Measurements from ENCODE around the gene PZP. TPM values are rescaled to one million over a fixed set of nuclear protein-coding genes. Genes with fewer than 3 reads are reported as not detected.
"Not testable (repeated sequence)": the region's sequence is repeated elsewhere in the genome, so short reads cannot be mapped to it uniquely, and the experiment has no call there.

The PZP gene
- total RNA-seq (under 1 TPM in 2 of 6 donors, not detected in 4; 0.03 to 0.05 TPM), polyA plus RNA-seq (under 1 TPM in 1 of 2 donors, not detected in 1; 0.38 TPM)

DNA sequence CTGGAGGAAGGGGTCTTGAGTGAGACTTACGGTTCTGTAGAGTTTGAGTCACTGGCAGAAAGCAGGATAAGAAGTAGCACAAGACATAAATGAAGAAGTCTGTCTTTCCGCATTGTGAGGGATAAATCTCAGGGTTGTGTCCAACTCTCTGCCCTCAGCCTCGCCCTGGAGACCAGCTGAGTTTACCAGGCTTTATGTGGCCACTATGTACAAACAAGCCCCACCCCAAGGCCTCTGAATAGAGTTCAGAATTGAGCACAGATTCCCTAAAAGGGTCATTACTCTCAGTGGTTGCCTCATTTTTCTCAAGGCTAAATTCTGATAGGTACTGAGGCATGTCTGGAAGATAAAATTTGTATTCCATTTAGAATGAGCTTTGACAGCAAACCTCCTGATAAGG lies at the start of gene PZP:
Gene PZP (minus strand): TSS at position 167 of the 400 bp plus-strand sequence. CDS start 54 bp downstream, at position 113.
- ATAC-seq, result no peak

DNA sequence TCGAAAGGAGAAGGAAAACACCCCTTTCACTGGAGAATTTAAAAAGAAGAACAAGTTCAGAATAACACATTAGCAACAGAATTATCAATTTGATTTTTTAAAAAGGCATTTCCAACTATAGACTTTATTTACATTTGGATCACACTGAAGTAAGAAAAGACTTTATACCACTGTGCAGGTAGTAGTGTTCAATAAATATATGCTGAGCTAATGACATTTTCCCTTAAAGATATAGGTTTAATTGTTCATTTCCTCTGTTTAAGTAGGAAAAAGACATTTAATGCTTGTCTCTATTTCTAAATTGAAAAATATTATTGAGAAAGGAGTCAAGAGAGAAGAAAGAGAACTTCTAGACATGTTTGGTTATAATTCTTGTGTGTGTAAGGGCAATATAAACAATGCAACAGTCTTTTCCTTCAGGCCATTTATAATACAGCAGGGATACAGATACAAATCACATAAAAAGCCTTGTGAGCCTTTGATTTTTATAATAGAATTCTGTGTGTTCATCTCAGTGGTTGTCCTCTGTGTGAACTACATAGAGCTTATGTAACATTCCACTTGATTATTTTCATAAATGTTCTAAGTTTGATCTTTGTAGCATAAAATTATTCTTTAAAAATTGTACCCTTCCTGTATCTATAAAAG lies 48.7 kb upstream of the PZP start:
- no peak for ATAC-seq
- TF ChIP-seq, protein P1, sequence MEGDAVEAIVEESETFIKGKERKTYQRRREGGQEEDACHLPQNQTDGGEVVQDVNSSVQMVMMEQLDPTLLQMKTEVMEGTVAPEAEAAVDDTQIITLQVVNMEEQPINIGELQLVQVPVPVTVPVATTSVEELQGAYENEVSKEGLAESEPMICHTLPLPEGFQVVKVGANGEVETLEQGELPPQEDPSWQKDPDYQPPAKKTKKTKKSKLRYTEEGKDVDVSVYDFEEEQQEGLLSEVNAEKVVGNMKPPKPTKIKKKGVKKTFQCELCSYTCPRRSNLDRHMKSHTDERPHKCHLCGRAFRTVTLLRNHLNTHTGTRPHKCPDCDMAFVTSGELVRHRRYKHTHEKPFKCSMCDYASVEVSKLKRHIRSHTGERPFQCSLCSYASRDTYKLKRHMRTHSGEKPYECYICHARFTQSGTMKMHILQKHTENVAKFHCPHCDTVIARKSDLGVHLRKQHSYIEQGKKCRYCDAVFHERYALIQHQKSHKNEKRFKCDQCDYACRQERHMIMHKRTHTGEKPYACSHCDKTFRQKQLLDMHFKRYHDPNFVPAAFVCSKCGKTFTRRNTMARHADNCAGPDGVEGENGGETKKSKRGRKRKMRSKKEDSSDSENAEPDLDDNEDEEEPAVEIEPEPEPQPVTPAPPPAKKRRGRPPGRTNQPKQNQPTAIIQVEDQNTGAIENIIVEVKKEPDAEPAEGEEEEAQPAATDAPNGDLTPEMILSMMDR (IDR thresholded peaks at IDR 0.05), result no peak
- Histone ChIP-seq H3K27ac (no peak overlapping the region), H3K4me1 (no peaks in the 10 kb centered on the region), H3K27me3 (no peaks in the 10 kb centered on the region), H3K36me3 (no peaks in the 10 kb centered on the region), H3K9me3 (no peaks in the 10 kb centered on the region), H3K4me3 (no peak overlapping the region)
- no peak for FAIRE-seq
- 70 to 75% methylated on average over 1 of the region's 1 CpG for whole genome bisulfite sequencing, 2 donors
- no peak for DNase-seq
- intact Hi-C loops (cut with DNase I), result no loop called here

More for the DNA sequence above, at the start of gene PZP:
- 89 to 95% methylated on average over 3 of the region's 3 CpGs for WGBS, 2 donors
- TF ChIP-seq, protein P1 (IDR thresholded peaks at IDR 0.05), result no peak
- no peaks in the 10 kb centered on the region for H3K27me3 ChIP-seq
- peaks cover 0 to 8% (median 0%) of the 10 kb centered on the region in 3 donors for H3K4me1 ChIP-seq
- FAIRE-seq (no peak), DNase-seq (no peak)
- intact Hi-C loops (cut with DNase I), result no loop called here
- no peak within 1 kb of the TSS for H3K27ac ChIP-seq
- no peak within 1 kb of the TSS for H3K4me3 ChIP-seq
- H3K9me3 ChIP-seq, result no peaks in the 10 kb centered on the region
- H3K36me3 ChIP-seq, result no peaks in the 10 kb centered on the region

DNA sequence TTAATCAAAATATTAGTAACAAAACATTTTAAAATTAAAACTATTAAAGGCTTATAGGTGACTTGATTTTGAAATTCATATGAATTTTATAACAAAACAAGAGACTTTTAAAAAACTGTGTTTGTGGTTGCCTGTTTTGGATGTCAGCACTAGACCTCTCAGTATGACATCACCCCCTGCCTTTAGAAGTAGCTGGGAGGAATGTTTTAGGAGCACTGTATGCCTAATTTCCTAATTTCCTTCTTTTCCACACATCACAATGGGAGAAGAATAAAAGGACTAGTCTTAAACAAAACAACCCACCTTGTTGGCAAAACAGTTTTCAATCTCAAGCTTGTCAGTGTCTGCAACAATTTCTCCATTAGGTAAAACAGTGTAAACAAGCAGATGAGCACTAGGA lies 48.1 kb upstream of the PZP start:
- ATAC-seq, result no peak

DNA sequence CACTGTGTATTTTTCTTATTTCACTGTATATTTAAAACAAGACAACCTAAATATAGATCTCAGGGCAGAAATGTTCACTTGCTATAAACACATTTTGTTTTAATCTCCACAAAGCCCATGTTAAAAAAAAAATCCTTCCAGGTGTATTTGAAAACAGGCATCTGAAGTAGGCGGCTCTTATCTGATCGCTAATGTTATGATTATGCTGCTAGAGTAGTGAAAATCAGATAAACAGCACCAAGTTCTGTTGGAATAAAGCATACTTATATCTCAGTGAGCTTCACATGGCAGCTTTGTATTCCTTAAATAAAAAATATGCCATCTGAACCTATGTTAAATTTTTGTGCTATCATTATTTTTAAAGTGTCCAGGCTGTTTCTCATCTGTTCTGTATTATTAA lies 47.6 kb upstream of the PZP start:
- no peak overlapping the region for H3K4me3 ChIP-seq
- TF ChIP-seq, protein P1 (IDR thresholded peaks at IDR 0.05), result no peak
- no peaks in the 10 kb centered on the region for H3K36me3 ChIP-seq
- intact Hi-C loops (cut with DNase I), result no loop called here
- no peak overlapping the region for H3K27ac ChIP-seq
- H3K4me1 ChIP-seq, result no peaks in the 10 kb centered on the region
- ATAC-seq, result no peak
- H3K27me3 ChIP-seq, result no peaks in the 10 kb centered on the region
- 51 to 69% methylated on average over 2 of the region's 2 CpGs for WGBS, 2 donors
- no peak for DNase-seq
- FAIRE-seq, result no peak
- H3K9me3 ChIP-seq, result no peaks in the 10 kb centered on the region

More for the DNA sequence above, 48.1 kb upstream of the PZP start:
- Histone ChIP-seq H3K4me3 (no peak overlapping the region), H3K27ac (no peak overlapping the region), H3K27me3 (no peaks in the 10 kb centered on the region), H3K9me3 (no peaks in the 10 kb centered on the region), H3K4me1 (no peaks in the 10 kb centered on the region), H3K36me3 (no peaks in the 10 kb centered on the region)
- no peak for DNase-seq
- intact Hi-C loops (cut with DNase I), result no loop called here
- TF ChIP-seq, protein P1 (IDR thresholded peaks at IDR 0.05), result no peak
- no peak for FAIRE-seq

DNA sequence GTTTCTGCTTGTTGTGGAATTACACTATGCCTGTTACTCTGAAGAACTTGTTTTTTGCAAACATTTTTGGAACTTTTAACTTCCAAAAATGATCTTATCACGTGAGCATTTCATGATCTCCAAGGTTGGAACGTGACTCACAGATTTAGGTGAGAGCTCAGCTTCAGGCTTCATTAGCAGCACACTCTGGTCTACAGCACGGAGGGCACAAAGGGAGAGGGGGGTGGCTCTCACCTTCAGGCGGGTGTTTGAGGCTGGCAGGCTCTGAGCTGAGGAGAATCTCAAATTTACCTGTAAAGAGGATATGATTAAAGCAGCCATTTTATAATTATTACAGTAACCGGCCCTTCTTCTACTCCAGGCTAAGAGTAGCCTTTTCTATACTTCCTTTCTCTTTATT lies 45.3 kb upstream of the PZP start:
- Histone ChIP-seq H3K36me3 (no peaks in the 10 kb centered on the region), H3K27ac (no peak overlapping the region), H3K4me1 (no peaks in the 10 kb centered on the region), H3K9me3 (no peaks in the 10 kb centered on the region), H3K4me3 (no peak overlapping the region), H3K27me3 (no peaks in the 10 kb centered on the region)
- FAIRE-seq, result no peak
- intact Hi-C loops (cut with DNase I), result no loop called here
- ATAC-seq, result no peak
- DNase-seq, result no peak
- 27 to 32% methylated on average over 5 of the region's 5 CpGs for WGBS, 2 donors
- TF ChIP-seq, protein P1 (IDR thresholded peaks at IDR 0.05), result no peak

DNA sequence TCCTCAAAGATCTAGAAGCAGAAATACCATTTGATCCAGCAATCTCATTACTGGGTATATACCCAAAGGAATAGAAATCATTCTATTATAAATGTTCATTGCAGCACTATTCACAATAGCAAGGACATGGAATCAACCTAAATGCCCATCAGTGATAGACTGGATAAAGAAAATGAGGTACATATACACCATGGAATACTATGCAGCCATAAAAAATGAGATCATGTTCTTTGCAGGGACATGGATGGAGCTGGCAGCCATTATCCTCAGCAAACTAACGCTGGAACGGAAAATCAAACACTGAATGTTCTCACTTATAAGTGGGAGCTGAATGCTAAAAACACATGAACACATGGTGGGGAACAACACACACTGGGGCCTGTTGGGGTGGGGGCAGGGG lies 44.6 kb upstream of the PZP start:
- not testable (repeated sequence) for FAIRE-seq, ATAC-seq

More for the DNA sequence above, 44.6 kb upstream of the PZP start:
- intact Hi-C loops (cut with DNase I); DNase-seq; H3K4me3 ChIP-seq; H3K27ac ChIP-seq; H3K36me3 ChIP-seq; H3K27me3 ChIP-seq; H3K4me1 ChIP-seq; H3K9me3 ChIP-seq: not testable (repeated sequence)
- WGBS, 2 donors, result 80 to 86% methylated on average over 2 of the region's 2 CpGs

All from pancreas (tissue), 10 donors.